H1 (cell line): ENCODE results near the gene MAGI1. TPM values are rescaled to one million over a fixed set of nuclear protein-coding genes. Genes with fewer than 3 reads are reported as not detected.

Experiments
- CTCF ChIA-PET: fragments of 300-600 bp; sonication (Branson Sonifier 250); formaldehyde crosslinking; loops from one replicate; lab custom pipeline; 2021; ENCODE audit not compliant: partially characterized antibody; lab: Charles Lee
- POLR2A ChIA-PET: fragments of 300-600 bp; sonication (Branson Sonifier 250); formaldehyde crosslinking; loops from one replicate; lab custom pipeline; 2021; ENCODE audit warnings: inconsistent platforms; ENCODE audit not compliant: partially characterized antibody; lab: Charles Lee
- DNase-seq, 2 experiments: peaks; one replicate each; pipeline versions ENCODE4 v3.0.0 to v3.0.0-alpha.2; 2010 to 2022; ENCODE audit warnings: low spot score in 2 of 2, low read depth in 1 of 2, mixed read lengths in 1 of 2
- FAIRE-seq: peaks from 2 replicates; lab custom pipeline; 2011; peaks lifted over from hg19 to GRCh38; lab: Jason Lieb, UNC
- H2AFZ ChIP-seq: 2 replicates; pipeline ENCODE4 v1.8.1; 2012; ENCODE audit warnings: low read length, inconsistent platforms
- H2AK5ac ChIP-seq: 2 replicates; pipeline ENCODE4 v1.6.1; 2013; ENCODE audit warnings: low read depth, low read length
- H2BK120ac ChIP-seq: replicated peaks from 2 replicates; pipeline ENCODE3; 2013; ENCODE audit warnings: low read depth, low read length, inconsistent platforms
- H2BK12ac ChIP-seq: 2 replicates; pipeline ENCODE4 v1.6.1; 2013; ENCODE audit warnings: low read depth, low read length
- H2BK15ac ChIP-seq: 2 replicates; pipeline ENCODE4 v1.6.1; 2013; ENCODE audit warnings: low read length
- H2BK20ac ChIP-seq: 2 replicates; pipeline ENCODE4 v1.6.1; 2013; ENCODE audit warnings: low read length
- H2BK5ac ChIP-seq: 2 replicates; pipeline ENCODE4 v1.6.1; 2013; ENCODE audit warnings: low read depth, low read length
- H3K14ac ChIP-seq: 2 replicates; pipeline ENCODE4 v1.6.1; 2013; ENCODE audit warnings: inconsistent platforms; ENCODE audit not compliant: insufficient read length
- H3K18ac ChIP-seq: 2 replicates; pipeline ENCODE4 v1.6.1; 2013; ENCODE audit warnings: low read length; ENCODE audit errors: extremely low read depth
- H3K23ac ChIP-seq: 2 replicates; pipeline ENCODE4 v1.6.1; 2013; ENCODE audit warnings: inconsistent platforms; ENCODE audit not compliant: insufficient read length
- H3K23me2 ChIP-seq: 2 replicates; pipeline ENCODE4 v1.6.1; 2013; ENCODE audit warnings: low read depth, low read length
- H3K27ac ChIP-seq: 2 replicates; pipeline ENCODE4 v1.6.1; 2011; ENCODE audit warnings: low read depth, low read length, inconsistent platforms
- H3K27me3 ChIP-seq, 4 experiments: replicated peaks in 1 of 4; 1 replicate in 1 of 4; 2 replicates in 3 of 4; pipeline versions ENCODE4 v1.6.1 to v1.8.1; 2011 to 2013; ENCODE audit warnings: low read length in 3 of 4, mild to moderate bottlenecking in 3 of 4, inconsistent platforms in 2 of 4, mixed read lengths in 2 of 4, moderate library complexity in 1 of 4; ENCODE audit not compliant: control insufficient read depth in 3 of 4, insufficient read depth in 3 of 4; ENCODE audit errors: extremely low read depth in 1 of 4
- H3K36me3 ChIP-seq, 4 experiments: 2 replicates each; pipeline versions ENCODE4 v1.6.1 to v1.8.1; 2011 to 2013; ENCODE audit warnings: mild to moderate bottlenecking in 4 of 4, low read length in 3 of 4, moderate library complexity in 2 of 4, control low read depth in 1 of 4, inconsistent platforms in 1 of 4; ENCODE audit not compliant: insufficient read depth in 4 of 4, control insufficient read depth in 2 of 4
- H3K4ac ChIP-seq: replicated peaks from 2 replicates; pipeline ENCODE3; 2013; ENCODE audit warnings: low read length, low read depth, mixed read lengths, inconsistent platforms; ENCODE audit not compliant: insufficient read length
- H3K4me1 ChIP-seq, 4 experiments: replicated peaks in 1 of 4; 1 replicate in 1 of 4; 2 replicates in 3 of 4; pipeline versions ENCODE4 v1.6.1 to v1.8.1; 2011 to 2013; ENCODE audit warnings: low read length in 3 of 4, inconsistent platforms in 2 of 4, mixed read lengths in 1 of 4; ENCODE audit not compliant: insufficient read depth in 4 of 4, control insufficient read depth in 3 of 4
- H3K4me2 ChIP-seq, 2 experiments: 2 replicates each; pipeline versions ENCODE4 v1.6.1 to v1.8.1; 2011 to 2013; ENCODE audit warnings: low read depth in 2 of 2, low read length in 2 of 2, control low read depth in 1 of 2, inconsistent platforms in 1 of 2, mild to moderate bottlenecking in 1 of 2; ENCODE audit not compliant: insufficient read depth in 1 of 2
- H3K4me3 ChIP-seq, 4 experiments: fragments of 200-600, 300-600 bp in 1 of 4; sonication (generic), shearing (Covaris generic), sonication (Bioruptor Twin) in 1 of 4; 2 replicates each; pipeline versions ENCODE4 v1.5.1 to v1.8.1; 2011 to 2016; ENCODE audit warnings: low read length in 4 of 4, low read depth in 3 of 4, control low read depth in 2 of 4, inconsistent platforms in 2 of 4, mild to moderate bottlenecking in 2 of 4, mixed read lengths in 1 of 4, moderate library complexity in 1 of 4; ENCODE audit not compliant: insufficient read depth in 2 of 4; ENCODE audit errors: extremely low read depth in 1 of 4
- H3K56ac ChIP-seq: replicated peaks from 2 replicates; pipeline ENCODE3; 2013; ENCODE audit warnings: low read depth, mild to moderate bottlenecking, mixed read lengths, low read length, inconsistent platforms; ENCODE audit not compliant: insufficient read length
- H3K79me1 ChIP-seq: 2 replicates; pipeline ENCODE4 v1.6.1; 2013; ENCODE audit warnings: low read depth, low read length, control low read depth
- H3K79me2 ChIP-seq, 2 experiments: 2 replicates each; pipeline versions ENCODE4 v1.6.1 to v1.8.1; 2012 to 2013; ENCODE audit warnings: low read length in 2 of 2, mild to moderate bottlenecking in 2 of 2, inconsistent platforms in 1 of 2; ENCODE audit not compliant: insufficient read depth in 2 of 2, control insufficient read depth in 1 of 2
- H3K9ac ChIP-seq, 4 experiments: replicated peaks in 1 of 4; 1 replicate in 1 of 4; 2 replicates in 3 of 4; pipeline versions ENCODE4 v1.6.1 to v1.8.1; 2011 to 2013; ENCODE audit warnings: low read depth in 3 of 4, low read length in 3 of 4, control low read depth in 2 of 4, mild to moderate bottlenecking in 2 of 4, moderate library complexity in 2 of 4, inconsistent platforms in 1 of 4; ENCODE audit errors: extremely low read depth in 1 of 4
- H3K9me3 ChIP-seq, 2 experiments: 2 replicates each; pipeline versions ENCODE4 v1.6.1 to v1.8.1; 2012 to 2013; ENCODE audit warnings: mild to moderate bottlenecking in 2 of 2, moderate library complexity in 2 of 2, control low read depth in 1 of 2, inconsistent platforms in 1 of 2, low read depth in 1 of 2, low read length in 1 of 2, mixed read lengths in 1 of 2; ENCODE audit not compliant: insufficient read depth in 2 of 2
- H4K20me1 ChIP-seq, 2 experiments: replicated peaks in 1 of 2; 2 replicates each; pipeline versions ENCODE3 to v1.8.1; 2011 to 2013; ENCODE audit warnings: inconsistent platforms in 2 of 2, low read length in 2 of 2, mild to moderate bottlenecking in 1 of 2; ENCODE audit not compliant: insufficient read depth in 2 of 2, control insufficient read depth in 1 of 2
- H4K5ac ChIP-seq: 2 replicates; pipeline ENCODE4 v1.6.1; 2013; ENCODE audit warnings: low read length, low read depth, mixed read lengths, inconsistent platforms; ENCODE audit not compliant: insufficient read length
- H4K8ac ChIP-seq: 2 replicates; pipeline ENCODE4 v1.8.0; 2013; ENCODE audit warnings: mild to moderate bottlenecking, moderate library complexity, low read length, inconsistent platforms; ENCODE audit not compliant: insufficient read depth; ENCODE audit errors: extremely low read depth
- H4K91ac ChIP-seq: replicated peaks from 2 replicates; pipeline ENCODE3; 2013; ENCODE audit warnings: low read length, mixed read lengths, inconsistent platforms; ENCODE audit not compliant: insufficient read length
- BACH1 ChIP-seq: IDR thresholded peaks from 2 replicates; pipeline ENCODE4 v1.6.1; 2012; ENCODE audit warnings: low read length, improper control_type of control experiment
- BCL11A ChIP-seq, 2 experiments: IDR thresholded peaks; one replicate each; pipeline ENCODE4 v1.6.1; 2011; ENCODE audit warnings: low read depth in 2 of 2, low read length in 2 of 2, mild to moderate bottlenecking in 2 of 2
- BRCA1 ChIP-seq: IDR thresholded peaks from 2 replicates; pipeline ENCODE4 v1.6.1; 2012; ENCODE audit warnings: low read depth, low read length, improper control_type of control experiment
- FOSL1 ChIP-seq: IDR thresholded peaks from 2 replicates; pipeline ENCODE4 v1.6.1; 2011; ENCODE audit warnings: mild to moderate bottlenecking, low read depth, low read length, moderate library complexity; ENCODE audit not compliant: insufficient read depth
- JUN ChIP-seq: IDR thresholded peaks from 2 replicates; pipeline ENCODE4 v1.6.1; 2011; ENCODE audit warnings: low read depth, mild to moderate bottlenecking, improper control_type of control experiment, low read length
- MAFK ChIP-seq: IDR thresholded peaks from 2 replicates; pipeline ENCODE4 v1.6.1; 2012; ENCODE audit warnings: low read depth, mild to moderate bottlenecking, improper control_type of control experiment, low read length
- RAD21 ChIP-seq, 2 experiments: IDR thresholded peaks in 1 of 2; conservative IDR thresholded peaks in 1 of 2; 2 replicates each; pipeline ENCODE4 v1.6.1; 2011; ENCODE audit warnings: low read depth in 2 of 2, low read length in 2 of 2, improper control_type of control experiment in 1 of 2, inconsistent platforms in 1 of 2, mild to moderate bottlenecking in 1 of 2, moderate library complexity in 1 of 2
- RBBP5 ChIP-seq: IDR thresholded peaks from 2 replicates; pipeline ENCODE4 v1.7.1; 2012; ENCODE audit warnings: low read depth, mild to moderate bottlenecking, inconsistent platforms, low read length, moderate library complexity, borderline replicate concordance
- RNF2 ChIP-seq: fragments of 200-900, 300-1000 bp; sonication (generic); IDR thresholded peaks from 2 replicates; pipeline ENCODE4 v1.7.1; 2016; ENCODE audit warnings: borderline replicate concordance, low read depth, mild to moderate bottlenecking, antibody characterized with exemption, low read length; ENCODE audit not compliant: poor library complexity, severe bottlenecking; ENCODE audit errors: missing control alignments
- SIN3A ChIP-seq, 2 experiments: IDR thresholded peaks in 1 of 2; conservative IDR thresholded peaks in 1 of 2; 2 replicates each; pipeline ENCODE4 v1.6.1; 2011 to 2012; ENCODE audit warnings: low read length in 2 of 2, improper control_type of control experiment in 1 of 2, low read depth in 1 of 2, mild to moderate bottlenecking in 1 of 2
- TAF7 ChIP-seq: optimal IDR thresholded peaks from 2 replicates; pipeline ENCODE3; 2011; ENCODE audit warnings: low read depth, mild to moderate bottlenecking, inconsistent platforms, low read length, moderate library complexity, borderline replicate concordance
- TBP ChIP-seq: IDR thresholded peaks from 2 replicates; pipeline ENCODE4 v1.6.1; 2011; ENCODE audit warnings: low read depth, low read length, improper control_type of control experiment
- WGBS, 2 experiments: shearing (Covaris generic) in 1 of 2; methylation state at CpG; one replicate each; pipeline versions ENCODE4 v1.1.6 to v1.1.7; 2013 to 2015; ENCODE audit warnings: low lambda C conversion rate in 2 of 2, mixed read lengths in 2 of 2, inconsistent platforms in 1 of 2, low coverage in 1 of 2, missing lambda C conversion rate in 1 of 2; ENCODE audit not compliant: insufficient replicate concordance in 2 of 2, insufficient coverage in 1 of 2, insufficient read length in 1 of 2; ENCODE audit errors: extremely low coverage in 1 of 2, missing lambda C conversion rate in 1 of 2; 5-methylcytosine and 5-hydroxymethylcytosine counted together
- polyA plus RNA-seq, 7 experiments: library from polyadenylated mRNA; depleted of rRNA in 3 of 7; stranded (reverse) in 5 of 7; unstranded in 2 of 7; fragments of >200 nt in 5 of 7; fragments of 200-250 nt in 2 of 7; gene quantifications; 1 replicate in 5 of 7; 2 replicates in 1 of 7; 4 replicates in 1 of 7; pipeline versions ENCODE4 v1.2.1 to v1.2.3, GENCODE V29; 2011 to 2013; ENCODE audit warnings: missing spikeins in 2 of 7, mixed read lengths in 2 of 7
- total RNA-seq: library from RNA; stranded (reverse); fragmentation: NEBNext Ultra II Directional; extraction: Animal tissue kit (Norgen Biotek cat#: 25700); gene quantifications from 2 replicates; pipeline ENCODE4 v1.2.1, GENCODE V29; 2021
- TF ChIP-seq, protein P1 (sequence below): IDR thresholded peaks from 2 replicates; pipeline ENCODE4 v1.6.1; 2012; ENCODE audit warnings: inconsistent platforms

The MAGI1 gene
- total and polyA plus RNA-seq, 2 of the 8 experiments (the other 6 are each of a cell fraction or from before 2014, with no cell fraction given), result 19.8 to 78.0 TPM

DNA sequence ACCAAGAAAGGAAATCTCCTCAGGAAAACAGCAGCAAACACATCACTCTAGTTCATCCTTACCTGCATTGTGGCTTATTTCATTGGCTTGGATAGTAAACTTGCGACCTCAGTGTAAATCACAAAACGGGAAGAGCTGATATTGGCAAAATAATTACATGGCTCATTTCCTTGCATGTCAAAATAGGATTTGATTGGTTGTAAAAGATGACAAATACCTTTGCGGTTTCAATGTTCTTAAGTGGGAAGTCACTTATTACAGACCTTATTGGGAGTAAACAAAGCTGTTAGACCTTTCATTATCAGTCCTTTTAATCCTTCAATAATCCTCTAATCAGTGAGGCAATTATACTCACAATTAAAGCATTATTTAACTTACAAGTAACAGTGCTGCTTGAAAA lies 590.6 kb downstream of the MAGI1 start:
- no peaks in the 10 kb centered on the region for H3K79me1 ChIP-seq
- H2AFZ ChIP-seq, result no peak overlapping the region
- no peak overlapping the region for H3K23ac ChIP-seq
- H2BK12ac ChIP-seq, result no peak overlapping the region
- H3K9ac ChIP-seq, result no peak overlapping the region
- no peak overlapping the region for H3K18ac ChIP-seq
- H3K4me1 ChIP-seq, result peaks cover 0 to 4% (median 3%) of the 10 kb centered on the region in 4 experiments; a peak in 3 of 7 replicates
- H3K27me3 ChIP-seq, result no peaks in the 10 kb centered on the region
- H2BK15ac ChIP-seq, result no peak overlapping the region
- no peak overlapping the region for H2BK20ac ChIP-seq
- ChIA-PET CTCF (interaction anchor here (0.7 to 1.9 kb wide), 7 partner anchors 8 to 409 kb away, joined by 3 to 5 read pairs (median 3); no protein-coding TSS in a partner anchor), POLR2A (no interaction called here)
- no peak overlapping the region for H3K4me2 ChIP-seq
- peaks cover 0 to 2% (median under 1%) of the 10 kb centered on the region in 4 experiments; a peak in 2 of 8 replicates for H3K36me3 ChIP-seq
- no peak overlapping the region for H3K27ac ChIP-seq
- H2BK5ac ChIP-seq, result no peak overlapping the region
- H3K14ac ChIP-seq, result no peak overlapping the region
- no peaks in the 10 kb centered on the region for H3K79me2 ChIP-seq
- peaks cover 0 to 2% of the 10 kb centered on the region in 2 experiments for H4K20me1 ChIP-seq
- no peak overlapping the region for H2AK5ac ChIP-seq
- no peaks in the 10 kb centered on the region for H3K9me3 ChIP-seq
- FAIRE-seq (no peak), DNase-seq (no peak)
- H2BK120ac ChIP-seq, result no peak overlapping the region
- H3K23me2 ChIP-seq, result no peaks in the 10 kb centered on the region
- H4K8ac ChIP-seq, result no peak overlapping the region
- H3K4me3 ChIP-seq, result no peak overlapping the region
- 86% methylated on average over 3 of the region's 3 CpGs; no CpG with 5 or more reads in 1 of the 2 experiments for WGBS, 2 experiments
- no peak overlapping the region for H4K91ac ChIP-seq
- no peak overlapping the region for H3K4ac ChIP-seq
- H4K5ac ChIP-seq, result no peak overlapping the region
- no peak overlapping the region for H3K56ac ChIP-seq
- TF ChIP-seq TBP (no peak), SIN3A (conservative IDR thresholded peaks at IDR 0.05 in 1 of 2, IDR thresholded peaks at IDR 0.05 in 1 of 2; ENCODE audit: low read depth in 1 of 2, low read length in 2 of 2) (no peak), BACH1 (no peak), BCL11A (IDR thresholded peaks at IDR 0.05; ENCODE audit: low read depth in 2 of 2, low read length in 2 of 2) (no peak), RBBP5 (no peak), BRCA1 (no peak), RNF2 (no peak), JUN (no peak), FOSL1 (no peak), RAD21 (IDR thresholded peaks at IDR 0.05 in 1 of 2, conservative IDR thresholded peaks at IDR 0.05 in 1 of 2; ENCODE audit: low read depth in 2 of 2, low read length in 2 of 2) (no peak), TAF7 (no peak), MAFK (no peak)
- TF ChIP-seq, protein P1, sequence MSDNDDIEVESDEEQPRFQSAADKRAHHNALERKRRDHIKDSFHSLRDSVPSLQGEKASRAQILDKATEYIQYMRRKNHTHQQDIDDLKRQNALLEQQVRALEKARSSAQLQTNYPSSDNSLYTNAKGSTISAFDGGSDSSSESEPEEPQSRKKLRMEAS, result no peak
